ENCODE measurements around the gene AKT3.
A peak's percentile ranks its signal among the peaks of the same experiment; 100 is the strongest.

AKT3 gene

DNA sequence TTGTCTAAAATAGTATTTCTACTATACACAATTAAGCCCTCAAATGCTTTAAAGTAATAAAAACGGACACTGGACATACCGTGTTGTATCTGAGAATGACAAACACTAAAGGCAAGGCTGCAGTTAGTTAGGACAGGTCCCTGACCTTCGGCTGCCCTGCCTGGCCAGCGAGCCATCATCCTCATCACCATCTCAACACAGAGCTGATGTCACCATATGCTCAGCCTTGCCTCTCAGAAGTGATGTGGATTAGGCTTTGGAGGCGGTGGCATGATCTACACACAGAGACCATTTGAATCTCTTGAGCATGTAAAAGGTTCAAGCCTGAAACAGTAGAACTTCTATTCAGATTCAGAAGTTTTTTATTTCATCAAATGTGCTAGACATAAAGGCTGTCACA is 349.5 kb downstream of the AKT3 start:
- no peak for DNase-seq

DNA sequence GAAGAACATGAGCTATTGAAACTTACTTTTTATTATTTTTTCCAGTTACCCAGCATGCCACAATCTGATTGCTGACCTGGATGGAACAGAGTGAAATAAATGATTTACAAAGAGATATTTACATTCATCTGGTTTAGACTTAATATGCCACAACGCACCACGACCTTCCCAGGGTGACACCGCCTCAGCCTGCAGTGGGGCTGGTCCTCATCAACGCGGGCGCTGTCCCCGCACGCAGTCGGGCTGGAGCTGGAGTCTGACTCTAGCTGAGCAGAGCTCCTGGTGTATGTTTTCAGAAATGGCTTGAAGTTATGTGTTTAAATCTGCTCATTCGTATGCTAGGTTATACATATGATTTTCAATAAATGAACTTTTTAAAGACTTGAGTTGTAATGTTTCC is 350.3 kb downstream of the AKT3 start:
- no peak for DNase-seq

DNA sequence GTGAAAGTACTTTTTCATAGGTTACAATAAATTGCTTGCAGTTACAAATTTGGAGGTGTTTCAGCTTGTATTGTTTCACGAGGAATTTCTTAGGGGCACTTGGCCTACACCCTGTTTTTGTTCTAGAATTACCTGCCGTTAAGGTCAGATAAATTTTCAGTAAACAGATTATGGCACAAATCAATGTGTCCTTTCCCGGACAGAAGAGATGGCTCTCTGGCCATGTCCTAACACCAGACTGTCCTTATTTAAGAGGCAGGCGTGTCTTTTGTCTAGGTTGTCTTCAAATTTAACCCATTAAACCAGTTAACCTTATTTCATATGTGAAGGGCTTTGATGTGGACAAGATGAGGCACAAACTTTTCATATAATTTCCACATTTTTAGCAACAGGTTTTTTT is 350.8 kb downstream of the AKT3 start:
- DNase-seq: no peak

DNA sequence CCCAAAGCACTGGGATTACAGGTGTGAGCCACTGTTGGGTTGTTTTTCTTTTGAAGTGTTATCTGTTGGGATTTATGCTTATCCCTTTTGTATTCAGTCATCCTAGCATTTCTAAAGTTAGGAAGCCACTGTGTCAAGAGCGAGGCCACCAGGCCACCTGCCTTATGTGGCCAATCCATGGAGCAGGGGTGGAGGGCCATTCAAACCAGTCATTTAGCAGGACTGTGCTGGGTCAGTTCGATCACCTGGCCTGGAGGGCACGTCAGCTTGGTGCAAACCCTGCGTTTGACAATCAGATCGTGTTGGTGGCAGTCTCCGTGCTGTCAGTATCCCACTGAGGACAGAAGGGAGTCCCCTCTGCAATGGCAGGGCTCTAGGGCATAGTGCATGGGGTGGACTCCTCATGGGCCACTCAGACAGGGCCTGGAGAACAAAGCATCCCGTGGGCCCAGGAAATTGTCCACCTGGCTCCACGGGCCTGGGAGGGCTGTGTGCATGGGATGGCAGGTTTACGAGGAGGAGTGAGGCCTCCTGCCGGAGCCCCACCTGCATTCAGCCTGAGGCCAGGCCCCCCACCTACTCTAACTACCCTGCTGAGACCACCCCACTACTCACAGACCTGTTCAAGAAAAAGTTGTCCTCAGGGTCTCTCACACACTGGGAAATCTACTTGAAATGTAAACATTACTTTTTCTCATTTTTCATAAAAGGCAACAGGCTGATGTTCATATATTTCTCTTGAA is 351.9 kb downstream of the AKT3 start:
- DNase-seq: no peak

DNA sequence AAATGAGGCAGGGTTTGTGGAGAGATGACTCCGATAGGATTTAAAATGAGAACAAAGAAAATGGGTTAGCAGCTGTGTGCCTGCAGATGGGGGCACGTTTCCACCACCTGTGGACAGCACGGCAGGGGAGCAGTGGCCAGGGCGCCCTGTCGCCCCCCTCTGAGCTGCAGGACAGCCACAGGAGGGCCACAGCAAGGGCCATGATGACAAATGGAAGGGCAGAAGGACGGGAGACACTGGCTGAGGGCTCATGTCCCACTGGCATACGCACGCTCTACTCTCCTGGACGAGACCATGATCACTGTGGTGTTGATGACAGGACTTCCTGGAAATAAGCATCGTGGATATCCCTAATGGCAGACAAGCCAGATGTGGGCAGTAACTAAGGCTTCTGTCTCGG is 353.2 kb downstream of the AKT3 start:
- DNase-seq: no peak

DNA sequence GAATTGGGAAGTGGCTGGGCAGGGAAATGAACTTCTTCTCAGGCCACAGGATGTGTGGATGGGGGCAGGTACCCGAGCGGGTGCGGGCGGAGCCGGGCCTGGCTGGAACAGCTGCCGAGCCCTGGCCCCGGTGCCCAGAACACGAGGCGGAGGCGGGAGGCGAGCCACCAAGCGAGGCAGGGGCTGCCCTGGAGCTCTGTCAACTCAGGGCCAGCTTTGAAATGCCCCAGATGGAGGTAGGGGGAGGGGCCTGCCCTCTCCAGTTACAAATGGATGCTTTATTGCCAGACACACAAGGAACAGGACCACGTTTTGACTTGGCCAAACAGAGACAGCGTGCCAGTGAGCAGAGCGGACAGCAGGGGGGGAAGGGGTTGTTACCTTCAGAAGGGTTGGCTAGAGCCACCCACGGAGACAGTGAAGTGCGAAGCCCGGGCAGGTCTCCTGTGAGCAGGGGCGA is 353.8 kb downstream of the AKT3 start:
- DNase-seq: no peak

DNA sequence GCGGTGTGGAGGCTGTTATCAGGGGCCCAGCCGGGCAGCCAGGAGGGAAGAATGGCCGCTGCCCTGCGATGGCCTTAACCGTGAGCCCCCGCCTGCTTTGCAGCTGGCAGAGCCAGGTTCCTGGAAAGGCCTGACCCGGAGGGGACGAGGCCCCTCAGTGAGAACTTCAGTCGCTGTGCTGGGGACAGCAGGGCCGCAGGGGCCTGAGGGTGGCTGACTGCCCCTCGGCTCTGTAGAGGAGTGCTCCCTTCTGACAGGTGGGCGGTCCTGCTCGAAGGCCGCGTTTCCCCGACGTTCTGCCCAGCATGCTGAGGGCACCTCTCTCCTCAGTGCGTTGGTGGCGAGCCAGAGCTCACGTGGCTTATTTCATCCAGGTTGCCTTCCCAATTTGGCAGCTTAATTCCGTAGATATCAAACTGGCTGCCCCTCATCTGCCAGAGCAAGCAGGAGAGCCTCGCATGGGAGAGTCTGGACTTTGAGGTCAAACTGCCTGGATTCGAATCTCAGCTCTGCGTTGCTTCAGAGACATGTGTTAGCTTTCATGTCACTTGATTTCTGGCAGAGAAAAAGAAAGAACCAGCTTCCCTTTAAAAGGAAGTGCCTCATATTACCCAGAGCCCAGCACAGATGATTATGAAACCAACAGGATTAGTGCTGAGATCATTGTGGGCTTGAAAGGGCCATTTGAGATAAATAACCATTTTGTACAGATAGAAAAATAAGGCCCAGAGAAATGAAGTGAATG is 354.4 kb downstream of the AKT3 start:
- DNase-seq: peak; percentile 77 to 83

DNA sequence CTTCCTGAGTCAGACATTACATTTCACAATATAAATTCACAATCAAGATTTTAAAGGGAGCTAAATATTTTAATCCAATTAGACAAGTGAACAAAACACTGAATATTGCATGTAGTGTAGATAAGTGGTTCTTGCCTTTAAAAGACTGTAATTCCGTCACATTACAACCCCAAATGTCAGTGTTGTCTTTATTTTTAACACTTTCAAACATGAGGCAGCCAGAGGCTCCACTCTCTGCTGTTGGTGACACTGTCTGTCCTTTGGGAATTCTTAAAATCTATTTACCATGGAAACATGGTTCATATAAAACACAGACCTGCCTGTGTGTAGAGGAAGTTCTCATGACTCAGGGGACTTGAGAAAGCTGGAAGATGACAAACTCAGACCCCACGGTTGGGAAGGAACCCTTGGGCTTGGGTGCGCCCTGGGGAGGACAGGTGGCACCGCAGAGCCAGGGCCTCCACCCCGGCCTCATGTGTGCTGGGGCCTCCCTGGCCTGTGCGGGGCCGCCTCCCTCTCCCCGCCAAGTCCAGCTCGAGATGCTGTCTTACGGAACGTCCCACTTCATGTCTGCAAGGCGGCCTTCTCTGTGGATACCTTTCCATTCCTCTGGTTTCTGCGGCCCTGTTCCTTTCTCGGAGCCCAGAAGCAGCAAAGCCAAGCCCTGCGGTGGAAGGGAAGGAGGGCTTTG is 355.2 kb downstream of the AKT3 start:
- no peak for DNase-seq

DNA sequence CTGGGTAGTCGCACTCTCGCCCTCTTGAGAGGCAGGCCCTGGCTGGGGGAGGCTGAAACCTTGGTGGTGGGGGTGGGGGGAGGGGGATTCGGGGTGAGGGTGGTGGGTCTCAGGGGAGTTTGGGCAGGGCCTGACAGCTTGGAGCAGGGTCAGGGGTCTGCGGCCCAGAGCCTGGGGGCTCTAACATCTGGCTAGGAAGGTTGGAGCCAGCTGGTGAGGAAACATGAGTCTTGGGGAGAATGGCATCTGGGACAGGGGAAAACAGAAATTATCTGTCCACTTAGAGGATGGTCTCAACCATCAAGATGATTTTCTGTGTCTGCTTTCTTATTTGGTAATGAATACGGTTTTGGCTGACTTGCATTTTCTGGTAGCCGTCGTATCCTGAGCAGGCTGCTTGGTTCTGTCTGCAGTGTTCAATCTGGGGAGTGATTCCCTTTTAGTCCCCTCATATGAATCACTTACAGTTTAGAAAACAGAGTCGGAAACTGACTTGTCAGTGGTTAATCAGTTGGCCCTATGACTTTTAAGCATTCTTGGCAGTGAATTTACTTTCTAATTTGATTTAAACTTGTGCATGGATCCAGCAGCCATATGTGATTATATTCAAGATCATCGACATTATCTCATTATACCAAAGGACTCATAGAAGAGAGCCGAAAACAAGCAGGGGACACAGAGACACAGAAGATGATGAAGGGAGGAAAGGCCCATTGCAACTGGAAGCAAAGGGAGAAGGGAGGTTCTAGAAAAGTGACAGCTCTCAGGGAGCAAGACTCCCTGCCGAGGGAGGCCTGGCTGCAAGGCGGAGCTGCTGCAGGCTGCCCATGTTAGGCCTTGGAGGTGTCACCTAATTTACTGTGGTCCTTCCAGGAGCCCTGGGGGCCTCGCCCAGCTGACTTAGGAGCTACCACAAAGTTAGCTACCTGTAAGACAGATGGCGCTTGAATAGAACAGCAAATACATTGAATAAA is 356.6 kb downstream of the AKT3 start:
- no peak for DNase-seq

DNA sequence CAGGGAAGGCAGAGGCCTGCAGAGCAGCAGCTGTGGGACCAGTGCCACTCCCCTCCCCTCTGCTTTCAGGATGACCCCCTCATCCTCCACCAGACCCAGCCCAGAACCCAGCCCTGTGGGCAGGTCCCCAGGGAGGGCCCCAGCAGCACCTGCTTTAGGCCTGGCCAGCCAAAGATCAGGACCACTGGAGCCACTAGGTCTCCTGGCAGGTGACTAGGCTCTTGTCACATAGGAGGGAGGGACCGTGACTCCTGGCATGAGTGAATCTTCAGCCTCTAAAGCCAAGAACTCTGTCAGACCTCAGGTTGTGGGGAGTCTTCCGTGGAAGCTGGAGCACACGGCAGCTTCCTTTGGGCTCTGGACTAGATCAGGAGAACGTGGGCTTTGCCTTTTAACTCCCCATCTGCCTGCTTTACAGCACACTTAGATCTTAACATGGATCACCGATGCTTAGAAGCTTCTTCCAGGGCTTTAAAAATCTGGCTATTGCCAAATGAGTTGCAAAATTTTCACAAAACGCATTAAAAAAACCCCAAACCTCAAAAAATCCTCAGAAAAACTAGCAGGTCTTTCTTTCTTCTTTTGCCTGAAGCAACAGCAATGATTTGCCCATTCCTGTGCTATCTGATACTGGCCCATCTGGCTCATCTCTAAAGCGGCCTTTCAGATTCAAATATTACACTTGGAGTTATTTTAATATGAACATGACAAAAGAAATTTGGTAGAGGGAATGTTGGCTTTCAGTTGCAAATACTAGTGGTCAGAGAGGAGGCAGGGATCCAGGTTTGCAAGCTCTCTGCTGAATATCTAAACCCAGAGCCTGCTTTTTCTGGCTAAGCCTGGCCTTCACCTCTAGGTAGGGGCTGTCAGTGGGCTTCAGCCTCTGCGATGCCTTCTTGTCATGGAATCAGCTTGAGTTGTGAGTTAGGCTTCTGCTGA is 359.0 kb downstream of the AKT3 start:
- DNase-seq: no peak

DNA sequence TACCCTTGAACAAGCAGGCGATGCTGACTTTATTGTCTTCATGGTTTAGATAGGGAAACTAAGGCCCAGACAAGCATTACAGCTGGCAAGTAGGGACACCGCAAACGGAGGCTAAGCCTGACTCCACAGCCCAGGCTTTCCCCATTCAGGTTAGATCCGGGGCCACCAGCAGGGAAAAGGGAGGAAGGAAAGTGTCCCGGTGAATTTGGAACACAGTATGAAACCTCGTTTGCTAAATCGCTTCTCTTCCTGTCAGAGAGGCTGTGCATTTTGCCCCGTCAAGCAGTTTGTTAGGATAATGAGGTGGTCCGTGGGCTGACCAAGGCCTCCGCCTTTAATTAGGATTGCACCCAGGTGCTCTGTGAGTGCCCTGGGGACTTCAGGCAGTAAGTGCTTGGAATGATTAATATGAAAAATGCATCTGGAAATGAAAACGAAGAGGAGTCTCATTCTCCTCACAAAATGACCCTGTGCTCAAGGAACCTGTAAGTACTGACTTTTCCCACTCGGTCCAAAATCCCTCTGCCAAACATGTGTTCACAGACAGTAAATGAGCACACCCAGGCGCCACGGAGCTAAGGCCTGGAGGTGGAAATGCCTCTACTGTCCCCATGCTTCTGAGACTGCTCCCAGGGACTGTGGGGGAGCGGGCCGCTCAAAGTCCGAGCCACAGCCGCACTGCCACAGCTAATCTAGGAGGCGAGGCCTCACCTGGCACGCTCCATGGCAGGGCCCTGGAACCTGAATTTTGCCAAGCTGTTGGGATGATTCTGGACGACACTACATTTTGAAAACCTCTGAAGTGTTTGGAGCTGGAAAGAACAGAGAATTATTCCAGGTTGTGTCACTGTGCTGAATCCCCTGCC is 360.1 kb downstream of the AKT3 start:
- no peak for DNase-seq

DNA sequence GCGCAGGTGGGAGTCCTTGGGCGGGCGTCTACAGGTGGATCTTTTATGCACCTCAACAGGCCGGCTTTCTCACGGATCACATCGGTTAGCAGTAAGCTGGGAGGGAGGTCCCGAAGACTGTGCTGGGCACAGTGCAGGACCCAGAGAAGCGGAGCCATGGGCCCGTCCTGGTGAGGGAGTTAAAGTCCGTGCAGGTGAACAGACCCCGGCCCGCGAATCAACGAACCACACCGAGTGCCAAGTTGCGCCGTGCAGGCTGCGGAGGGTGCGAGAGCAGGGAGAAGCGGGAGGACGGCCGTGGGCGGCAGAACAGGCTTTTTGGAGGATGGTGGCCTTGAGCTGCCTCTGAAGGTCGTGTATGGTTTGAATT is 360.9 kb downstream of the AKT3 start:
- no peak for DNase-seq

DNA sequence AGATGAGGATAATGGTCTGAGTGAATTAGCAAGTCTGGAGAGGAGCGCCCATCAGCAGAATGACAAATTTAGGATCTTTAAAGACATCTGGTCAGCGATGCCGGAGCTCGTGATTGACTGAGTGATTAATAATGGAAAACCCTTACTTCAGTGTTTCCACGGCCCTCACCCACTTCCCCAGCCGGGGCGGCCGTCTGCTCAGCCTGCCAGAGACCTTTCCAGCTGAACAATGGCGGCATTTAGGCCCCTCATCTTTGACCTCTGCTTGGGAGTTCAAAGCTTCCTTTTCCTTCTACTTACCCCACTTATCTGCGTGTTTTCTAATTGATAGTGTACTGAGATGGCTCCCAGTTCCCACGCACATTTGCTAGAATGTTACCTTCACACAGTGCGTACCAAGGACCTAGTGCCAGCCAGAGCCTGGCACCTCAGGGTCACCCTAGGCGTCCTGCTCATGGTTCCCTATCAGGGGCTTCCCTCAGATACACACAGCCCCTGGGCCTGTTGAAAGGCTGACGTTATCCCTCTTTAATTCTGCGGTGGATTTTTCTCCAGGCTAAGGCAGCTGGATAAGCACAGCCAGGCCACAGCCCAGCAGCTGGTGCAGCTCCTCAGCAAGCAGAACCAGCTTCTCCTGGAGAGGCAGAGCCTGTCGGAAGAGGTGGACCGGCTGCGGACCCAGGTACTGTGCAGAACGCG is 361.4 kb downstream of the AKT3 start:
- DNase-seq: no peak

DNA sequence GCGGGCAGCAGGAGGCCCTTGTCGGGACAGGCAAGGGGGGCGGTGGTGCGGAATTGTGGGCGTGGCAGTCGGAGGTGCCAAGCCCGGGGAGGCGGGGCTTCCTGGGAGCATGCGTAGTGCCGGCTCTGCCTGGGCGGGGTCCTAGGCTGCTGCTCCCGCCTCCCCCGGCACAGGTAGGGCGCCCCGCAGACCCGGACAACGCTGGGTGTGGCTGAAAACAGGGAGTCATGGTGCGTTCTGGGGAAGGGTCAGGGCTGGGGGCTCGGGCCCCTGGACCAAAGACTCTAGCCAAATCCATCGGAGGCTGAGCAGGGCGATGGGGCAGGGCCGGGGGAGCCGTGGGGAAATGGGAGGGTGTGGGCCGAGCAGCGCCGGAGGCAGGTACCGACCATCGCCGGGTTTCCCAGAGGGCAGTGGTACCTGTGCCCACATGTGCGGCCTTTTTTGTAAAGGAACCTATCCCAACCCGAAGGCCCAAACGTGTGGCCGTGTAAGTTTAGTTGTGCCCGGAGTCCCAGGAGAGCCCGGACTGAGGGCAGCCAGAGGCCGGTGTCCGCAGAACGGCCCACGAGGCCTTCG is 362.3 kb downstream of the AKT3 start:
- DNase-seq: no peak

DNA sequence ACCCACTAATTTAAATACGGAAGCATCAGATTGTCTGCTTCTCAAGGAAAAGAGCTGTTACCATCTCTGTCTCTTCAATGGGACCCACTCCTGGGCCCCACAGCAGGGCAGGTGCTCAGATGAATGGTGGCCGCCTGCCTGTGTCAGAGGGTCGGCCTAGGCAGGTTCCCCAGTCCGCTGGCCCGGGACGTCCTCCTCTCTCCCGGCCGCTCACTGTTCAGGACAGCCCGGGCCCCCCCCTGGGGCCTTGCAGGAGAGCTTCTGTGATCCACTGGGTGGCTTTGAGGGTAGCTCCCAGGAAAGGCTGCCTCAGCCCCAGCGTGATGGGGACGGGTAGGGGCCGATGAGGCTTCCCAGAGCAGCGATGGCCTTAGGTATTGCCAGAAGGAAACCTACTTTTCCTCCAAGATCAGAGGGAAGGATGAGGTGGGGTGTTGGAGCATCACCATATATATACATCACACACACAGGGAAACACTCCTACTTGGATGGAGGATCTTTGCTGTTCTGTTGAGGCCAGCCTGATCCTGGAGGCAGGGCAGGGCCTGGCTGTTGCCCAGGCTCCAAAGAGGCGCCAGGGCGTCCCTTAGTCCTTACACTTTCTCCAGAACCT is 362.9 kb downstream of the AKT3 start:
- no peak for DNase-seq

DNA sequence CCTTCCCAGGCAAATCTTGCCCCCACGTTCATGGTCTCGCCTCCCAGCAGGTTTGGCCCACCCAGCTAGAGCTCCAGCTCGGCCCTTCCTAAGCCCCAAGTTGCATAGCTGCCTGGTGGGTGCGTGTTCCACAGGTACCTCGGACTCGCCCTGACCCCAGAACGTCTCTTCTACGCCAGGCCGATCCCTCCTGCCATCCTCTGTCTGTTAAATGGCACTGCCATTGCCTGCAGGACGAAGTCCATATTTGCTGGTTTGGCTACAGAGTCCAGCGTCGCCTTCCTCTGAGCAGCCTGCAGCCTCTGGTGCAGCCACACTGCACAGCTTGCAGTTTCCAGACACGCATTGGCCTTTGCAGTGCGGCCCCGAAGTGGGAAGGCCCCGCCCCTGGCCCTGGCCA is 366.1 kb downstream of the AKT3 start:
- no peak for DNase-seq

DNA sequence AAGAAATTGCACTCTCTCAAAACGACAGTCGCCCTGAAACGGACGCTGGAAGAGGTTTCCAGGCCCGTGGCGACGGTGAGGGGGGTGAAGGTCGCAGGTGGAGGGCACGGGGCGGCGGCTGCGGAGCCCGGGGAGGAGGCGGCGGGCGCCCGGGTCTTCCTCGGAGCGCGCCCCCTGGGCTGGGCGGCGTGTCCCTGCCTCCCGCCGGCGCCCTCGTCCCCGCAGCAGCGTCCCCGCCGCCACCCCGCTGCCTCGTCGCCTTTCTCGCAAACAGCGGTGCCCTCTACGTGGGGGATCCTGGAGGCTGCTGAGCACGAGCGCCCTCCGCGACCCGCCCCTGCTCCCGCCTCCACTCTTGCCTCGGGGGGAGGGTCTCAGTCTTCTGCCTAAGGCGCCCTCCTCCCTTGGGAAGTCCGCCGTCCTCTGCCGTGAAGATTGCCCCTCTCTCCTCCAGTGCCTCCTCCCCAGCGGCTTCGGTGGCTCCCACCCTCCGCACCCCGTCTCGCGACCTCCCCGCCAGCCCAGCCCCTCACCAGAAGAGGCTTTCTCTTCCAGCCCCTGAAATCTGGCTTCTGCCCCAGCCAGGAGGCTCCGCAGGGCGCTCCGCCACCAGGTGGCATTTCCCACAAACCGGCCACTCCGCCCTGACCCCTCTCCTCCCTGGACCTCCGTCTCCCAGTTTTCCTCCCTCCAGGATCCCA is 366.8 kb downstream of the AKT3 start:
- no peak for DNase-seq

Data from inflammatory macrophage treated with lipopolysaccharide for 1 hour (primary cell).